GM19395 (cell line): ENCODE measurements around the gene ICE1.
"Not testable (repeated sequence)": the region's sequence is repeated elsewhere in the genome, so short reads cannot be mapped to it uniquely, and the experiment has no call there.

ENCODE experiments used
- ATAC-seq: cut with Tn5 transposase; IDR thresholded peaks from one replicate; pipeline ENCODE4 v1.9.1; 2021; ENCODE audit warnings: mild to moderate bottlenecking, moderate library complexity; ENCODE audit not compliant: unreplicated experiment

Gene ICE1, protein sequence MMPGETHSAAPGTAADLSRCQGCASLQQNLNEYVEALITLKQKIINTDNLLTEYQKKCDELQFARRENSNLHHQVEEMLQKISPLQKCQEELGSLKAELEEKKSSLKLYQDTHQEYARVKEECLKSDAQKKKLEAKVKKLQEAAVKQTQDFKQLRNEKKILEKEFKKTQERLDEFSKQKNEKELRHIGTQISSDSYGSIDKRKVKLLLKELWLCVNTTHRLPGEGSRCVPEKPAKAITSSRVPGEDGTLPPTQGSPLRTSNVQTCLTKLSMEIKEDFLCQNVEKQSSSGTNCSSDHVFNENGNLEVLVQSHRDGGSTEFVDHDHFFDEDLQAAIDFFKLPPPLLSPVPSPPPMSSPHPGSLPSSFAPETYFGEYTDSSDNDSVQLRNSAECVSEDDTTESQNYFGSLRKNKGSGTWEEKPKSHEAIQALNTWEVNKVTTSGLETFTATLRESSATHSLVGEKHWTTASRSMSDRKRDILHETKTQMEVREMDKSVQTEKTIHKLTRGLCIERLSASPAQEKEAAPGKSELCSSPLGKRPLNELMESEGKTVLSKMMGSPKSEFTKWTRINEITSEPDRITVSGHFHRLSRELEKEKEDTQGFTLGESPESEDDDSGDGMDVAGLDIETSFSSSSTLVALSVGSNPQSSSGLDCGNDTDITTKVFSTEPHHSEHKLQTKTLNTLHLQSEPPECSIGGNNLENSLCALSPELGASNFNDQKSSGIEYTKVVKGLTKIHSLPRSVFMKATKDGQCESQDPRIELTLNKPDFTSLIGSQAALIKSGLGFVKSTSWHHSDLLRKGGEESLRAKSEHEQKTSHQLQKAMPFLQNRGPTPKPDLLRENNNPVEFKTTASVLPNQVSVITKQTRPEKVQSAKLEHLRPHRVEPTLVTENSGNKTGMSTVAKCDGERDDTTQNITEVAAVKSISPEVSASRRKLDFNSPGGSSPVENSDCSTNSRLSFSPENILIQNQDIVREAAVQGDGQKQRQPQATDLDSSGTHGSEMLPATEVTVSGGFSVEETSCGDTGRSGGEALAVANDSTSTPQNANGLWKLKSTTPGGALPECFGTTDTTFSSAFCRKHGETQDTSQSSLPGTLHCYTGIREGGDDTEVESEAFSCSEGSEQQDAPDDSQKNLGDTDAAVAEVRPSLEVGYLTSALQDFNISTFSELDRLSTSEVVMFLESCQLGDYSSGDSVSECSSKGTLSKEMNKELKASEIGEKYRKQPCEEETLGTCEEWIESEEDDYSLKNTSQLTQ (N-terminal part only)

DNA sequence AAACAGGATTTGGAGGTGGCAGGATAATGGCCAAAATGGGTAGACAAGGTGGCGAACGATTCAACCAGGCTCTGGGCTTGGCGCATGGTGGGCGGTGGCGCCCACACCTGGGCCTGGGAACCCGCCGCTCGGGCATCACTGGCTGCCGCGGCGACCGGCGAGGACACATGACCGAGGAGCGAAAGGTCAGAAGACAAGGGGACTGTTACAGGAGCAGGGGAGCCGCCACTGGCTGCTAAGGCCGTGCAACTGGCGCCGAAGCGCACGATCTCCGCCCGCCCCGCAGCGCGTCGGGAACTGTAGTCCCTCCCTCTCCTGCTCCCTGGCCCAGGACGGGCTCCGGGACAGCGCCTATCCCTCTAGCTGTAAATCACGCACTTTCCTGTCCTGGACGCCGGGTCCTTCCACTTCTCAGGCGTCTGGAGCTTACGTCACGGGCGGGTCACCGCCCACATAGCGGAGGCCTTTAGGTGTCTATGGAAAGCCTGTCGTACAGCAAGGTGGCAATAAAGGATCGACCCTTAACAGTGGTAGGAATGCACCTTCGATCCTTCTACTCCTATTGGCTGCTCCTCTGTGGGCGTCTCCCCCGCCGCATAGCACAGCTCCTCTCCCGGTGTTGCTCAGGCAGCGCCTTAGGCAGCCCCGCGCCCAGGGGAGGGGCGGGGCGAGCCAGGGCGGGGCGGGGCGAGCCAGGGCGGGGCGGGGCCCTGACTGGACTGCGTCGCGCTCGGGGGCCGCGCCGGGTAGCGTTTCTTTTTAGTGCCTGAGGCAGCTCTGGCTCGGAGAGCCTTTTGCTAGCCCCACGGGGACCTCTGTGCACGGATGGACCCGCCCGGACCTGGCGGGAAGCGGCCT is at the start of gene ICE1:
ICE1 (plus strand) TSS at position 717 of the 858 bp plus-strand sequence. CDS start 239 bp downstream, outside the sequence.
- ATAC-seq, result peak; percentile 82

DNA sequence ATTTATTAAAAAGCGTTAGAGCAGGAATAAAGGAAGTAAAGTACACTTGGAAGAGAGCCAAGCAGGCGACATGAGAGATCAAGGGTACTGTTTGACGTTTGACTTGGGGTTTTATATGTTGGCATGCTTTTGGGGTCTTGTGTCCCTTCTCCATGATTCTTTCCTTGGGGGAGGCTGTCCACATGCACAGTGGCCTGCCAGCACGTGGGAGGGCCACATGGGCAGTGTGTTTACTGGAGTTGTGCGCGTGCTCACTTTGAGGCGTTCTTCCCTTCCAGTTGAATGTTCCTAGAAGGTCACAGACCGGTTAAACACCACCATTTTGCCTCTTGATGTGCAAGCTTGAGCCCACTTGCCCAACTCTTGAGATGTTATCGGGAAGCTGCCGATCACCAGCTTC is 49.5 kb upstream of the ICE1 start:
- no peak for ATAC-seq

DNA sequence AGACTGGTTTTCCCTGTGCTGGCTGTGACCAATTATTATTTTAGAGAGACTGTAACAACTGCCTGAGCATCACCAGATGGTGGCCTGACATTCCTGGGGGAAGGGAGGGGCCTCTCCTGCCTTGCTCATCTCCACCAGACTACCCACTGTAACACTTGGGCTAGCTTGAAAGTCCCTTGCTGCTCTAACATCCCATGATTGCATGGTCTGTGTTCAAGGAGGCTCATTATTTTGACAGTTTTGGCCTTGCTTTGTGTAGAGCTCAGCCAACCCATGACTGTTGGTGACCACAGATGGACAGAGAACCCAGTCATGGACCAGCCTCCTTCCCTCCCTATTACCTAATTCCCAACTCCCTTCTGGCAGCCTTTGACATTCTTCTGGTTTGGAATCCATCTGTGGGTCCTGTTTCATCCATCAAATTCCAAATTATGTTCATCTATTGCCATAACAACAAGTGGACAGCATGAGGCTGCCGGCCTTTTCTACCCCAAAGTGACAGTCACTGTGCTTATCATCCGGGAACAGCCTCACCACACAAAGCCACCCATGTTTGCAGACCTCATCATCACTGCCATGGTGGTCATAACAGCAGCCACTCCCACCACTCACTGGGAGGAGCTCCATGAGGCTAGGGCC is 49.0 kb upstream of the ICE1 start:
- no peak for ATAC-seq

DNA sequence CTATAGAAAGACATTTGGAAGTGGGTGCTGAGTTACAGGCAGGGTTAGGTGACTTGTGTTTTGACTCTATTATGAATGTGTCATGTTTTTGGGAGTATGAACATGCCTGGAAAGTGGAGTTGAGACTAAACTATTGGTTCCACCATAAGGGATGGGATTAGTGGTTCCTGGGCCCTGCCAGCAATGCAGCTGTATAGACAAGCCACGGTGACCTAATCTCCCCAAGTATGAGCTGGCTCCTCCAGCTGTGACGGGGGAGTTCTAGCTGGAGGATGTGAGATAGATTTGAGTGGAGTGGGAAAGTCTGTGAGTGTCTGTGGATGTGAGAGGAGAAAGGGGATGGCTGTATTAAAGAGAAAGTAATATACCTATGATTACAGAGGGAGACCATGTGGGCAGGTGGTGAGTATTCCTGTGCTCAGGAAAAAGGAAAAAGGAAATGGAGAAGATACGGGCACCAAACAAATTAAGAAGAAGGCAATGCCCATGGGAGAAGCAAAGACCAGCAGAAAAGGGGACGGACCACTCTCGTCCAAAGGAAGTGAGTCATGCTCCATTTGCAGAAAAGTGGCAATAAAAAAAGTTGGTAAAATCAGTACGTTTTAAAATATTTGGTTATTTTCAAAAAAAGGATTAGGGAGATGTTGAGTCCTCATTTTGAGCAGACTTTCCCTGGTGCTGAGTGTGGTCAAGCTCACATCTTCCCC is 48.3 kb upstream of the ICE1 start:
- ATAC-seq, result no peak

DNA sequence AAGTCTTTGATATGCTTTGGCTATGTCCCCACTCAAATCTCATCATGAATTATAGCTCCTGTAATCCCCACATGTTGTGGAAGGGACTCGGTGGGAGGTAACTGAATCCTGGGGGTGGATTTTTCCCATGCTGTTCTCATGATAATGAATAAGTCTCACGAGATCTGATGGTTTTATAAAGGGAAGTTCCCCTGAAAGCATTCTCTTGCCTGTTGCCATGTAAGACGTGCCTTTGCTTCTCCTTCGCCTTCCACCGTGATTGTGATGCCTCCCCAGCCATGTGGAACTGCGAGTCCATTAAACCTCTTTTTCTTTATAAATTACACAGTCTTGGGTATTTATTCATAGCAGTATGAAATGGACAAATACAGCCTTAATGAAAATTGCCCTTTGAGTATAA is 44.7 kb upstream of the ICE1 start:
- ATAC-seq, result no peak

DNA sequence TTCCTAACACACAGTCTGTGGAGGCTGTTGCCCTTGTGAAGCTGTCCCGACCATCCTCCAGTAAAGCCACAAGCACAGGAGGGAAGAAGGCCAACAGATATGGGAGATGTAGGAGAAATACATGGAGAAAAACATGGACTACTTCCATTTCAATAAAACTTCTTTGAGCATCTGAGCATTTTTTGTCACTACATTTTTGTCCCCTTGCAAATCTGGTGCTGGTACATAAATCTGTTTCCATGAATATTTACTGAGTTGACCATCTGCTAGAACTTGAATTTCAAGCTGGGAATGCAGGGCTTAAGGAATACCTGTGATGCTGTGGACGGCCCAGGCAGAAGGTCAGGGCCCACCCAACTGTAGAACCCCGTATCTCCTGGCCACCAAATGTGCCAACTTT is 43.9 kb upstream of the ICE1 start:
- ATAC-seq, result no peak

DNA sequence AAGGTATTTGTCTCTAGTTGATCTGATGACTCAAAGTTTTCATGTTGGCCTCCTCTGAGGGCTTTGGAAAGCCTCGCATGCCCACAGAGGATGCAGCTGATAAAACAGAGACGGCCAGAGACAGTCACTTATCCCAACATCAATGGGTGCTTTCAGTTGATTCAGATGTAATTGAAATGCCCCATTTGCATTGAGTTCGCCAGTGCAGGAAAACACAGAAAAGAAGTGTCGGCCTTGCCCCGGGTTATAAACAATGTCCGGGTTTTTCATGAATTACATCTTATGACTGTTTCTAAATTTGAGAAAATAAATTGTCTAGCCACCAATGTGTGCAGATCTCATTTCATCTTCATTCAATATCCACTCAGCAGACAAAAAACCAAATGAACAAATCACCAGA is 42.2 kb upstream of the ICE1 start:
- ATAC-seq, result no peak

DNA sequence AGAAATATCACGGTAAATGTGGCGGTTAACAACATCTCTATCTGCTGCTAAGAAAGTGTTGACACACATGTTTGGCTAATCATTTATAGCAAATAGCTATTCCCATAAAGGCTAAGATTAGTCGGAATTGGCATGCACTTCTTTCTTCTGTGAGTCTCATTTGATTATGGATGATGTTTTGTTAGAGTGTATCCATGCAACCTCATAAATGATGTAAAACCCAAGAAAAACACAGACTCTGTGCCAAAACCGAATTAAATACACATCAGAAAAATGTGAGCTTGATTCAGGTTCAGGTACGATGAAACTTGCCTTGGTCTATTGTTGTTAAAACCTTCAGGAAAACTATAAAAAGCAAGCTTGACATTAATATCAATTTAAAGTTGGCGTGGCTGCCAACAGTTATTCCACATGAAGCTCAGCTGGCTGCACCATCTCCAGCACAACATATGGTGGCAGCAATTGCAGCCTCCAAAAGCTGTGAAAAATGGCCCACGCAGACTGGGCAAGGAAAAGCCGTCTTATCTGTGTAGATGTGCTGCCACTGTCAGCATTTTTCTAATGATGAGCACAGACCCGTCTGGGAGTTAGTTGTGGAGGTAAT is 41.1 kb upstream of the ICE1 start:
- ATAC-seq, result no peak

DNA sequence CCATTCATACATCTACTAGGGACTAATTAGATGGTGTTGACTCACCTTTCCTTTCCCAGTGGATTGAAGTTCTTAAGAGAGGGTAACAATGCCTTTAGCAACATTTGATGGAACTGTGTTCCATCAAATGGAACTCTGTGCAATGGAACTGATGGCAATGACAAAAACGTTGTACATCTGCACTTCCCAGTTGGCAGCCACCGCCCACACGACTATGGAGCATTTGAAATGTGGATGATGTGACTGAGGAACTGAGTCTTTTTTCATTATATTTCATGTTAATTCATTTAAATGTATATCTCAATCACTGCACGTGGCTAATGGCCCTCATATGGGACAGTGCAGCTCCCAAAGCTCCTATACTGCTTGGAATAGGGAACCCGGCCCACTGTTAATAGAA is 39.0 kb upstream of the ICE1 start:
- ATAC-seq, result no peak

DNA sequence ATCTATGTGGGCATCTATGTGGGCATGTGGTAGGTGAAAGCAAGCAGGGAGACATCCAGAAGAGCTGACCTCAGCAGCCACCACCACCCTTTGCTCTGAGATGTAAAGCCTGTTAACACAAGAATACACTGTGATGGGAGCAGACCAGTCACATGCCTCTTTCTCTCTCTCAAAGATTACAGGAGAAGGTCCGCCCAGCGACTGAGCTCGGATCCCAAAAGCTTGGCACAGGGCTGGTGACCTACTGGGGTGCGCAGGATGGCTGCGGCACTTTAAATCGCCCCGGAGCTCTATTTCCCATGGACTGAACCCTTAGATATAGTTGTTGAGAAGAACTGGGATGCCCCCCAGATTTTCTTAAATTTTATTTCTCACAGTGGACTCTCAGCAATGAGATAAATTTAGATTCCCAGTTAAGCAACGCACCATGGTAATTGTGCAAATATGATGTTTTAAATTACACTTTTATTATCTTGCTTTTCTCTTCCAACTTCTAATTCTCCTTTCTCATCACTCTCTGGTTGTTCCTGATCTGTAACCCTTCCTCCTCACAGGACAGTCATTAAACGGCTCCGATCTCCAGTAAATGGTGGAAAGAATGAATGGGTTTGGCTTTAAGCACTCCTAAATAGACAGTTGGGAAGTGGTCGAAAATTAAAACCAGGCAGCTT is 37.7 kb upstream of the ICE1 start:
- ATAC-seq, result no peak

DNA sequence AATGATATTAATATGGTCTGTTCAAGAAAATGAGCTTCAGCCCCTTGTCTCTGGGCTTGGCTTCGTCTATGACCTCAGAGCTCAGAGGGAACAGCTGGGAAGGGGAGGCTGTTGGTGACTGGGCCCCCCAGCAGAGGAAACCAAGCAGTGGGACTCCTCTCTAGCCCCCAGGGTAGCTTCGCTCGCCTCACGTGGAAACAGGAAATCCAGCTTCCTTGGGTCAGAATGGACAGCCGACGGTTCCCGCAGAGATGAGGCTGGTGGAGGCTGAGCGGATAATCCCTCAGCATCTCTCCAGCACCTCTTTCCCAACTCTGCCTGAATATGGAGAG is 37.2 kb upstream of the ICE1 start:
- ATAC-seq, result no peak

DNA sequence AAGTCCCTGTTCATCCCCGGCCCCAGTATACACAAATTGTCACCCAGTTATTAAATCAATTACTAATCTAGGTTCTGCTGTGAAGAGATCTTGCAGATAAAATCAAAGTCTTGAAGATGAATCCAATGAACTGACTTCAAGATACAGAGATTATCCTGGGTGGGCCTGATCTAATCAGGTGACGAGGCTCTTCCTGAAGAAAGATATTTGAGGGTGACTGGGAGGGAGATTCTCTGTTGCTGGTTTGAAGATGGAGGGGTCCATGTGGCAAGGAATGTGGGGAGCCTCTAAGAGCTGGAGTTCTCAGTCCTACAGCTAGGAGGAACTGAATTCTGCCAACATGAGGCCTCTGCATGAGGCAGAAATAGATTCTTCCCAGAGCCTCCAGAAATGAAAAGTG is 36.1 kb upstream of the ICE1 start:
- no peak for ATAC-seq

DNA sequence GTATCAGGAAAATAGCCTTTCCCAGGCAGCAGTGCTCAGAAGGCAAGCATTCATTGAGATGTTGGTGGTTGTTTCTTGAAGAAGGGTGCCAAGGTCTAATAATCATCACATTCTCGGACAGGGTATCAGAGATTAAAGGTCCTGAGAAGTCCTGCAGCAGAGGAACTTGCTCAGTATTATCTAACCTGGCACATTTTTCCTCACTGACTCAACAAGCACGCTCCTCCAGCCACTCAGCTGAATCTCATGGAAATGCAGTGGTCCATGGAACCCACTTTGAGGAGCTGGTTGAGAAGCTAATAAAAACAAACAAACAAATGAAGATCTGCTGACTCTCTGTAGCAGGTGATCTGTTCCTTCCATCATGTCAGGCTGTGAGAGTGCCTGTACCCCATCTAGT is 35.3 kb upstream of the ICE1 start:
- ATAC-seq, result no peak

DNA sequence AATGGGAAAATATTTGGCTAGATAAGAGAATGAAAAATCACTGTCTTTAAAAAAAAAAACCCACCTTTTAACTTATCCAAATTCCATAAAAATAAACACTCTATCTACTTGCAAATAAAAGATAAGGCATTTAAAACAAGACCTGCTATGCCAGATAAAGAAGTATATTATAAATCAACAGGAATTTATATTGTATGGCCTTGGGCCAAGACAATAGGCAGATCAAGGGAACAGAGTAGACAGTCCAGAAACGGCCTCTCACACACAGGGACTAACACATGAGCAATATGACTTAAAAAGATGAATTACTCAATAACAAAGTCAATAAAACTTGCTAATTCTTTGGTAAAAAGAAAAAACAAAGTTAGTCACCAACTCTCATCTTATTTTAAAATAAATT is 34.7 kb upstream of the ICE1 start:
- ATAC-seq, result no peak

DNA sequence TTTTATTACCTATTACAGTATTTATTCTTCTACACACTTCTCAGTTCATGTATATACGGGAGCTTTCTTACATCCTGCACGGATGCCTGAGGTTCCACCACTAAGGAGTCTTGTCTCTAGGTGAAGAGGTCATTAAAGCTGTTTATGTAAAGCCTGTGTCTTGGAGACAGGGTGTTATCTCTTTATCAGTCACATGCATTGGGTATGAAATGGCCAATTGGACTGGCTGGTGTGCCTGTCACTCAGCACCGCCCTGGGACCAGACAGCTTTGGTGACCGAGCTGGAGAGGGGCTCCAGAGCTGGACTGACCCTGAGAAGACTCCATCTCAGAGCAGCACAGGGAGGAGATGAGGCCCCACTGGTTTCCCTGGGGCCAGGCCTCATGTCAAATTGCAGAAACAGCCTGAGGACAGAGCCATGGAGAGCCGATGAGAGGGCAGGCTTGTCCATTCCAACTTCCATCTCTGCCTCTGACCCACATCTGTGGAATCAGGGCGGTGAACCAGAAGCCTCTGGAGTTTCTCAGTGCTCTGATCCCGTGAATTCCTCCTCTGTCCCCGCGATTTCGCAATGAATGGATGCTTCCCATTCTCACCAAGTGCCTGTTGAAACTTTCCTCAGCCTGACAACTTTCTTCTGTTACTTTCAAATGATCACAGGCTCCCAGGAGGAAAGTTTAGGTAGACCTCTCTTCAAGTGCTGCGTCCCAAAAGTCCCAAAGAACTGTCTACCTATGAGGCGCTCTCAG is 32.2 kb upstream of the ICE1 start:
- not testable (repeated sequence) for ATAC-seq

DNA sequence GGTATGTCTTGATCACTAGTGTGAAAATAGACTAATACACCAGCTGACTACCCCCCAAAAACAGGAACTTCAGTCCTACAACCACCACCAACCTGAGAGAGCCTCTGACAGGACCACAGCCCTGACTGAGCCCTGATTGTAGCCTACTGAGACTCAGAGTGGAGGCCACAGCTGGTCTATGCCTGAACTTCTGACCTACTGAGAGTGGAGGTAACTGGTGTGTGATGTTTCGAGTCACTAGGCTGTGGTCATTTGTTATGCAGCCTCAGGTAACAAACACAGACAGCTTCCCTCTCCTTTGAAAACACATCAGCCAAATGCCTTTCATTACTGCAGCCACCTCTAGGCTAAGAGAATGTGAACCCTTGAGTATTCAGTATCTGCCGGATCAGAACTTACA is 30.0 kb upstream of the ICE1 start:
- ATAC-seq, result not testable (repeated sequence)

DNA sequence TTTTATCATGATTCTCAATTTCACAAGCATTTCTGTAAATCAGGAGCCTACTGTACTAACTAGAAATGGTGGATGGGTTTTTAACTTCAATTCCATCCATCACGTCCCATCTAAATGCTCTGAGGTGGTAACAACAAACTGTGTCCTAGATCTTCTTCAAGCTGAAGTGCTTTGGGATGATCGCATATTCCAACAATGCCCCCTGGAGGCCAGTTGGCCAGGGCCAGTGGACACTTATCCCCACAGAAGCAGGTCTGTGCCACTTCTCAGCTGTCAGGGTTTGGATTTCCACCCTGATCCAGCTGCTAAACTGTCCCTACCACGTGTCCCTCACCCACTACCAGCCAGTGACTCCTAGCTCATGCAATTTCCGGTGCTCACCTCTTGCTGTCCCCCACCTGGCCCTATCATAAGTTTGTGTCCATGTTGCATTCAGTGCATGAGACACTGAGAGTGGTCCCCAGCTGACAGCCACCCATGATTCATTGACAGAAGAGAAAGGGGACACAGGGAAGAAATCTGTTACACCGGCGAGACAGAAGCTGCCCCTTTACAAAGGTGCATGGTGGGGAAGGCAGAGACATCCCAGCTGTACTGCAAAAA is 28.0 kb upstream of the ICE1 start:
- not testable (repeated sequence) for ATAC-seq
